Measurements from ENCODE around the gene RAX2. TPM values are rescaled to one million over a fixed set of nuclear protein-coding genes. Genes with fewer than 3 reads are reported as not detected.

The RAX2 gene
- total and polyA plus RNA-seq, 10 of the 15 experiments (the other 5 are each of a cell fraction or from before 2014, with no cell fraction given): not detected

GRCh38 chr19:3725640-3726310, 46.3 kb downstream of the RAX2 start (continued):
- TF ChIP-seq PBX3 (IDR thresholded peaks at IDR 0.05; ENCODE audit: insufficient replicate concordance, low read depth, low read length) (no peak), MTA2 (IDR thresholded peaks at IDR 0.05; ENCODE audit: low read depth) (no peak), YBX1 (IDR thresholded peaks at IDR 0.05) (no peak), MEF2B (IDR thresholded peaks at IDR 0.05; ENCODE audit: partially characterized antibody, poor library complexity, severe bottlenecking) (no peak), MXI1 (IDR thresholded peaks at IDR 0.05; ENCODE audit: low read depth, low read length) (no peak)

GRCh38 chr19:3725121-3725520, 46.9 kb downstream of the RAX2 start:
- FAIRE-seq: no peak
- Histone ChIP-seq H3K36me3 (ENCODE audit: control insufficient read depth in 2 of 2, insufficient read depth in 2 of 2, low read length in 1 of 2) (no peaks in the 10 kb centered on the region), H3K4me2 (ENCODE audit: control insufficient read depth, insufficient read depth) (no peak overlapping the region), H2AFZ (ENCODE audit: control insufficient read depth, low read depth, low read length) (no peak overlapping the region), H3K4me1 (ENCODE audit: control insufficient read depth, insufficient read depth, low read length) (no peaks in the 10 kb centered on the region), H3K9me3 (replicated peaks; ENCODE audit: control insufficient read depth, insufficient read depth, low read length) (no peaks in the 10 kb centered on the region), H3K79me2 (ENCODE audit: control insufficient read depth, insufficient read depth, low read length) (no peaks in the 10 kb centered on the region), H3K9ac (ENCODE audit: control insufficient read depth, insufficient read depth, low read length) (no peak overlapping the region), H3K4me3 (no peak overlapping the region), H3K27ac (ENCODE audit: control insufficient read depth, insufficient read depth) (no peak overlapping the region), H4K20me1 (ENCODE audit: control insufficient read depth, insufficient read depth) (no peaks in the 10 kb centered on the region), H3K27me3 (replicated peaks in 1 of 2; ENCODE audit: control insufficient read depth in 2 of 2, insufficient read depth in 2 of 2, low read length in 1 of 2) (peaks cover 1 to 3% of the 10 kb centered on the region in 2 experiments; a peak in 1 of 4 replicates)
- ChIA-PET SMC1A (ENCODE audit: uncharacterized antibody, unreplicated experiment) (no interaction called here), CTCF (no interaction called here), RAD21 (ENCODE audit: unreplicated experiment) (interaction anchor here (0.6 to 0.7 kb wide), 2 partner anchors 15 to 264 kb away, joined by 3 read pairs; no protein-coding TSS in a partner anchor), POLR2A (no interaction called here)
- no peak for DNase-seq (ENCODE audit: low read depth, low spot score)
- BruUV-seq (replicated peaks): no TSS peak
- intact Hi-C loops (cut with micrococcal nuclease; ENCODE audit: unreplicated experiment) (no loop called here), in situ Hi-C loops (cut with MboI) (no loop called here)
- WGBS (ENCODE audit: insufficient coverage, insufficient replicate concordance, low lambda C conversion rate, missing lambda C conversion rate): 31% methylated on average over 3 of the region's 3 CpGs
- no peak for ATAC-seq
- no peak for TF ChIP-seq IKZF1 (conservative IDR thresholded peaks at IDR 0.05)
- TF ChIP-seq IKZF2 (IDR thresholded peaks at IDR 0.05): no peak
- TF ChIP-seq CHD4 (IDR thresholded peaks at IDR 0.05): no peak
- TF ChIP-seq TCF12 (IDR thresholded peaks at IDR 0.05; ENCODE audit: low read depth, low read length): no peak
- no peak for TF ChIP-seq BHLHE40 (IDR thresholded peaks at IDR 0.05; ENCODE audit: borderline replicate concordance in 1 of 2, low read depth in 2 of 2, low read length in 1 of 2)
- no peak for TF ChIP-seq ZBTB11 (CRISPR knock-in tag; IDR thresholded peaks at IDR 0.05)
- no peak for TF ChIP-seq NFYB (IDR thresholded peaks at IDR 0.05; ENCODE audit: insufficient read depth, low read depth, low read length)
- no peak for TF ChIP-seq CUX1 (IDR thresholded peaks at IDR 0.05; ENCODE audit: insufficient replicate concordance, low read depth, low read length)
